Effector memory CD4-positive, alpha-beta T cell (primary cell): ENCODE measurements around the gene KPNA2.
"Not testable (repeated sequence)": the region's sequence is repeated elsewhere in the genome, so short reads cannot be mapped to it uniquely, and the experiment has no call there.

Experiments
- DNase-seq, 3 donors: peaks; one replicate each; pipeline ENCODE4 v3.0.0-alpha.2; 2020
- H3K27ac ChIP-seq: 2 replicates; pipeline ENCODE4 v1.7.0; 2013; ENCODE audit warnings: mild to moderate bottlenecking, low read length, moderate library complexity; ENCODE audit not compliant: insufficient read depth, poor library complexity, severe bottlenecking
- H3K27me3 ChIP-seq: replicated peaks from 2 replicates; pipeline ENCODE4 v1.7.0; 2013; ENCODE audit warnings: mild to moderate bottlenecking, low read length; ENCODE audit not compliant: insufficient read depth, control insufficient read depth, poor library complexity, severe bottlenecking
- H3K36me3 ChIP-seq: 2 replicates; pipeline ENCODE4 v1.7.0; 2013; ENCODE audit warnings: mild to moderate bottlenecking, low read length, moderate library complexity; ENCODE audit not compliant: control insufficient read depth, insufficient read depth
- H3K4me1 ChIP-seq: 2 replicates; pipeline ENCODE4 v1.7.0; 2013; ENCODE audit warnings: low read length, mild to moderate bottlenecking; ENCODE audit not compliant: control insufficient read depth, insufficient read depth, poor library complexity, severe bottlenecking
- H3K4me3 ChIP-seq: 2 replicates; pipeline ENCODE4 v1.7.0; 2013; ENCODE audit warnings: low read length, low read depth, mild to moderate bottlenecking; ENCODE audit not compliant: insufficient read depth, poor library complexity, severe bottlenecking
- H3K9me3 ChIP-seq: 2 replicates; pipeline ENCODE4 v1.7.0; 2013; ENCODE audit warnings: mild to moderate bottlenecking, low read length, moderate library complexity; ENCODE audit not compliant: control insufficient read depth

The KPNA2 gene

GRCh38 chr17:68077498-68077897 is 42.0 kb downstream of the KPNA2 start:
- not testable (repeated sequence) for H3K36me3 ChIP-seq, H3K4me1 ChIP-seq, H3K27ac ChIP-seq, H3K4me3 ChIP-seq, DNase-seq, H3K27me3 ChIP-seq, H3K9me3 ChIP-seq

GRCh38 chr17:68080411-68081150 is 45.0 kb downstream of the KPNA2 start:
- no peaks in the 10 kb centered on the region for H3K36me3 ChIP-seq
- H3K27ac ChIP-seq: no peak overlapping the region

GRCh38 chr17:68081305-68082265 is 46.0 kb downstream of the KPNA2 start:
- DNase-seq, H3K9me3 ChIP-seq, H3K27me3 ChIP-seq, H3K27ac ChIP-seq, H3K36me3 ChIP-seq, H3K4me3 ChIP-seq: not testable (repeated sequence)
- H3K4me1 ChIP-seq: peaks cover 16% of the 10 kb centered on the region

More at GRCh38 chr17:68080411-68081150, 45.0 kb downstream of the KPNA2 start:
- DNase-seq: no peak
- H3K9me3 ChIP-seq: no peaks in the 10 kb centered on the region
- no peak overlapping the region for H3K4me3 ChIP-seq
- peaks cover 6% of the 10 kb centered on the region for H3K4me1 ChIP-seq
- no peaks in the 10 kb centered on the region for H3K27me3 ChIP-seq

GRCh38 chr17:68085771-68086381 is 50.3 kb downstream of the KPNA2 start:
- H3K4me3 ChIP-seq: peak overlapping the region; percentile 4
- peaks cover 28% of the 10 kb centered on the region for H3K4me1 ChIP-seq
- H3K36me3 ChIP-seq: no peaks in the 10 kb centered on the region
- no peaks in the 10 kb centered on the region for H3K27me3 ChIP-seq
- no peaks in the 10 kb centered on the region for H3K9me3 ChIP-seq
- H3K27ac ChIP-seq: no peak overlapping the region
- DNase-seq: no peak

- not testable (repeated sequence) for DNase-seq, H3K9me3 ChIP-seq, H3K27me3 ChIP-seq, H3K36me3 ChIP-seq
- Histone ChIP-seq H3K4me3 (peak overlapping the region; percentile 22), H3K4me1 (peaks cover 28% of the 10 kb centered on the region), H3K27ac (peak overlapping the region; percentile 18)
Measured at GRCh38 chr17:68086666-68087065, 51.1 kb downstream of the KPNA2 start.

- peak in 2 of 3 donors; percentile 18 to 38 for DNase-seq
- Histone ChIP-seq H3K4me1 (peaks cover 28% of the 10 kb centered on the region), H3K27ac (peak overlapping the region; percentile 18)
Measured at GRCh38 chr17:68087131-68087623, 51.6 kb downstream of the KPNA2 start.

GRCh38 chr17:68087851-68088250 is 52.3 kb downstream of the KPNA2 start:
- no peaks in the 10 kb centered on the region for H3K36me3 ChIP-seq
- no peak overlapping the region for H3K4me3 ChIP-seq
- no peaks in the 10 kb centered on the region for H3K9me3 ChIP-seq
- H3K27me3 ChIP-seq: no peaks in the 10 kb centered on the region
- peaks cover 28% of the 10 kb centered on the region for H3K4me1 ChIP-seq
- H3K27ac ChIP-seq: no peak overlapping the region
- no peak for DNase-seq

More at GRCh38 chr17:68087131-68087623, 51.6 kb downstream of the KPNA2 start:
- H3K4me3 ChIP-seq: peak overlapping the region; percentile 22
- not testable (repeated sequence) for H3K9me3 ChIP-seq, H3K36me3 ChIP-seq, H3K27me3 ChIP-seq

GRCh38 chr17:68089881-68090280 is 54.3 kb downstream of the KPNA2 start:
- no peak overlapping the region for H3K4me3 ChIP-seq
- H3K4me1 ChIP-seq: peaks cover 28% of the 10 kb centered on the region
- no peaks in the 10 kb centered on the region for H3K9me3 ChIP-seq
- no peaks in the 10 kb centered on the region for H3K27me3 ChIP-seq
- no peak overlapping the region for H3K27ac ChIP-seq
- no peak for DNase-seq
- no peaks in the 10 kb centered on the region for H3K36me3 ChIP-seq

GRCh38 chr17:68094481-68095078 is 59.0 kb downstream of the KPNA2 start:
- H3K4me3 ChIP-seq: no peak overlapping the region
- H3K36me3 ChIP-seq: no peaks in the 10 kb centered on the region
- no peaks in the 10 kb centered on the region for H3K27me3 ChIP-seq
- no peak for DNase-seq
- H3K4me1 ChIP-seq: no peaks in the 10 kb centered on the region
- no peaks in the 10 kb centered on the region for H3K9me3 ChIP-seq
- H3K27ac ChIP-seq: no peak overlapping the region
